AG09309 (cell line): ENCODE measurements around the gene GLI3.

Source experiments
- DNase-seq: peaks from one replicate; pipeline ENCODE4 v3.0.0-alpha.2; 2010; ENCODE audit warnings: low read depth
- H3K4me3 ChIP-seq: 2 replicates; pipeline ENCODE4 v1.5.1; 2011; ENCODE audit warnings: mild to moderate bottlenecking, low read depth, low read length, moderate library complexity; ENCODE audit not compliant: control insufficient read depth
- CTCF ChIP-seq: IDR thresholded peaks from 2 replicates; pipeline ENCODE4 v1.5.1; 2011; ENCODE audit warnings: mild to moderate bottlenecking, low read depth, low read length, inconsistent platforms; ENCODE audit not compliant: insufficient read depth, control insufficient read depth; ENCODE audit errors: missing control alignments

GLI3 gene

GRCh38 chr7:41955893-41956675, 280.9 kb downstream of the GLI3 start:
- no peak for TF ChIP-seq CTCF
- no peak overlapping the region; the same call in 1 of the 2 replicates for H3K4me3 ChIP-seq
- DNase-seq: peak; percentile 98

- DNase-seq: no peak
- TF ChIP-seq CTCF: no peak
- no peak overlapping the region for H3K4me3 ChIP-seq
Measured at GRCh38 chr7:41955451-41955850, 281.6 kb downstream of the GLI3 start.

- DNase-seq: no peak
- H3K4me3 ChIP-seq: no peak overlapping the region
- TF ChIP-seq CTCF: no peak
Measured at GRCh38 chr7:41954976-41955375, 282.0 kb downstream of the GLI3 start.

GRCh38 chr7:41948503-41948902, 288.5 kb downstream of the GLI3 start:
- TF ChIP-seq CTCF: no peak
- no peak overlapping the region for H3K4me3 ChIP-seq
- DNase-seq: no peak

- DNase-seq: no peak
- peak; percentile 98 for TF ChIP-seq CTCF
- H3K4me3 ChIP-seq: no peak overlapping the region
Measured at GRCh38 chr7:41943094-41943577, 293.9 kb downstream of the GLI3 start.

GRCh38 chr7:41942468-41943093, 294.4 kb downstream of the GLI3 start:
- no peak for TF ChIP-seq CTCF
- no peak overlapping the region for H3K4me3 ChIP-seq
- DNase-seq: no peak
